22Rv1 (cell line): ENCODE results near the gene FBXL7.

ENCODE experiments used
- H3K27ac ChIP-seq: fragments of 450-650 bp; 2 replicates; pipeline ENCODE4 v1.5.1; 2017
- CTCF ChIP-seq: fragments of 450-650 bp; IDR thresholded peaks from 2 replicates; pipeline ENCODE4 v1.5.1; 2017; ENCODE audit warnings: mild to moderate bottlenecking
- ZFX ChIP-seq: fragments of 450-650 bp; IDR thresholded peaks from 2 replicates; pipeline ENCODE4 v1.6.1; 2017; ENCODE audit warnings: antibody characterized with exemption, borderline replicate concordance

Gene FBXL7

GRCh38 chr5:15833365-15833764 is 333.4 kb downstream of the FBXL7 start:
- no peak for TF ChIP-seq ZFX
- no peak for TF ChIP-seq CTCF
- H3K27ac ChIP-seq = peak overlapping the region; percentile 82

- TF ChIP-seq CTCF (no peak), ZFX (no peak)
- peak overlapping the region; percentile 82 for H3K27ac ChIP-seq
Observed at GRCh38 chr5:15834596-15835245, 334.7 kb downstream of the FBXL7 start.

GRCh38 chr5:15835514-15835913 is 335.5 kb downstream of the FBXL7 start:
- TF ChIP-seq ZFX (no peak), CTCF (no peak)
- H3K27ac ChIP-seq = peak overlapping the region; percentile 82

- TF ChIP-seq ZFX (no peak), CTCF (no peak)
- no peak overlapping the region for H3K27ac ChIP-seq
Observed at GRCh38 chr5:15837551-15838289, 337.7 kb downstream of the FBXL7 start.

- H3K27ac ChIP-seq = no peak overlapping the region
- TF ChIP-seq ZFX (no peak), CTCF (no peak)
Observed at GRCh38 chr5:15844253-15844652, 344.3 kb downstream of the FBXL7 start.

- TF ChIP-seq ZFX (no peak), CTCF (no peak)
- no peak overlapping the region for H3K27ac ChIP-seq
Observed at GRCh38 chr5:15844871-15845270, 344.9 kb downstream of the FBXL7 start.

- TF ChIP-seq ZFX (no peak), CTCF (no peak)
- no peak overlapping the region for H3K27ac ChIP-seq
Observed at GRCh38 chr5:15850536-15850935, 350.6 kb downstream of the FBXL7 start.
